MM.1S (cell line): ENCODE measurements around the gene LIMCH1.

ENCODE experiments used
- DNase-seq: peaks from one replicate; pipeline ENCODE4 v3.0.0-alpha.2; 2015
- H2AFZ ChIP-seq: fragments of 300-600 bp; sonication (generic); 2 replicates; pipeline ENCODE4 v1.6.0; 2016; ENCODE audit warnings: antibody characterized with exemption, low read length
- H3F3A ChIP-seq: fragments of 300-600 bp; sonication (generic); 2 replicates; pipeline ENCODE4 v1.6.1; 2016; ENCODE audit warnings: mild to moderate bottlenecking, antibody characterized with exemption, low read length, moderate library complexity, mixed read lengths; ENCODE audit not compliant: insufficient read depth
- H3K27ac ChIP-seq: fragments of 300-600 bp; sonication (generic); 2 replicates; pipeline ENCODE4 v1.5.1; 2016; ENCODE audit warnings: mild to moderate bottlenecking, low read length
- H3K27me3 ChIP-seq: fragments of 300-600 bp; sonication (generic); replicated peaks from 2 replicates; pipeline ENCODE4 v1.6.0; 2016; ENCODE audit warnings: low read length; ENCODE audit not compliant: insufficient read depth
- H3K36me3 ChIP-seq: fragments of 300-600 bp; sonication (generic); replicated peaks from 2 replicates; pipeline ENCODE4 v1.6.1; 2016; ENCODE audit warnings: mild to moderate bottlenecking, low read length, mixed read lengths; ENCODE audit not compliant: insufficient read depth
- H3K4me1 ChIP-seq: fragments of 300-600 bp; sonication (generic); 2 replicates; pipeline ENCODE4 v1.6.1; 2016; ENCODE audit warnings: low read length, mixed read lengths
- H3K4me2 ChIP-seq: fragments of 300-600 bp; sonication (generic); 2 replicates; pipeline ENCODE4 v1.6.0; 2016; ENCODE audit warnings: low read depth, low read length
- H3K4me3 ChIP-seq: fragments of 300-600 bp; sonication (generic); 2 replicates; pipeline ENCODE4 v1.5.1; 2016; ENCODE audit warnings: low read length, mixed read lengths
- H3K79me2 ChIP-seq: fragments of 300-600 bp; sonication (generic); 2 replicates; pipeline ENCODE4 v1.6.1; 2016; ENCODE audit warnings: mixed run types, low read length, mixed read lengths
- H3K9ac ChIP-seq: fragments of 300-600 bp; sonication (generic); 2 replicates; pipeline ENCODE4 v1.6.1; 2016; ENCODE audit warnings: low read length, mixed read lengths
- H3K9me2 ChIP-seq: fragments of 300-600 bp; sonication (generic); replicated peaks from 2 replicates; pipeline ENCODE4 v1.6.1; 2016; ENCODE audit warnings: mild to moderate bottlenecking, low read length, mixed read lengths; ENCODE audit not compliant: insufficient read depth
- H3K9me3 ChIP-seq: fragments of 300-600 bp; sonication (generic); replicated peaks from 2 replicates; pipeline ENCODE4 v1.6.1; 2016; ENCODE audit warnings: mild to moderate bottlenecking, low read length, mixed read lengths; ENCODE audit not compliant: insufficient read depth
- H4K20me1 ChIP-seq: fragments of 300-600 bp; sonication (generic); 2 replicates; pipeline ENCODE4 v1.6.1; 2016; ENCODE audit warnings: mild to moderate bottlenecking, low read length, moderate library complexity, mixed read lengths; ENCODE audit not compliant: insufficient read depth
- CTCF ChIP-seq: fragments of 300-600 bp; sonication (generic); IDR thresholded peaks from 2 replicates; pipeline ENCODE4 v1.5.1; 2016; ENCODE audit warnings: antibody characterized with exemption, low read length, mixed read lengths
- EZH2 ChIP-seq: fragments of 300-600 bp; sonication (generic); optimal IDR thresholded peaks from 2 replicates; pipeline ENCODE3; 2017; ENCODE audit warnings: low read depth, mild to moderate bottlenecking, antibody characterized with exemption, low read length, mixed read lengths
- EZH2phosphoT487 ChIP-seq: fragments of 300-600 bp; sonication (generic); IDR thresholded peaks from 2 replicates; pipeline ENCODE4 v1.6.1; 2018; ENCODE audit warnings: antibody characterized with exemption, low read length

Gene LIMCH1

GRCh38 chr4:41568363-41568762 is 30.4 kb downstream of the LIMCH1 start:
- Histone ChIP-seq H3K9me3 (no peaks in the 10 kb centered on the region), H3K9ac (no peak overlapping the region), H4K20me1 (no peaks in the 10 kb centered on the region), H3K36me3 (no peaks in the 10 kb centered on the region), H3F3A (no peaks in the 10 kb centered on the region), H2AFZ (no peak overlapping the region), H3K27me3 (no peaks in the 10 kb centered on the region), H3K4me2 (no peak overlapping the region), H3K9me2 (no peaks in the 10 kb centered on the region), H3K27ac (no peak overlapping the region), H3K79me2 (no peaks in the 10 kb centered on the region), H3K4me1 (no peaks in the 10 kb centered on the region), H3K4me3 (no peak overlapping the region)
- no peak for DNase-seq
- TF ChIP-seq EZH2phosphoT487 (no peak), CTCF (no peak), EZH2 (no peak)

- H2AFZ ChIP-seq = no peak overlapping the region
- no peaks in the 10 kb centered on the region for H3F3A ChIP-seq
- DNase-seq = no peak
- no peaks in the 10 kb centered on the region for H3K9me2 ChIP-seq
- H4K20me1 ChIP-seq = no peaks in the 10 kb centered on the region
- H3K36me3 ChIP-seq = no peaks in the 10 kb centered on the region
- no peak for TF ChIP-seq EZH2phosphoT487
- no peak for TF ChIP-seq CTCF
- TF ChIP-seq EZH2 = no peak
- H3K4me3 ChIP-seq = no peak overlapping the region
- no peaks in the 10 kb centered on the region for H3K4me1 ChIP-seq
- no peaks in the 10 kb centered on the region for H3K27me3 ChIP-seq
- H3K79me2 ChIP-seq = no peaks in the 10 kb centered on the region
- no peak overlapping the region for H3K9ac ChIP-seq
- H3K4me2 ChIP-seq = no peak overlapping the region
- H3K27ac ChIP-seq = no peak overlapping the region
- H3K9me3 ChIP-seq = no peaks in the 10 kb centered on the region
These were observed 32.0 kb downstream of the LIMCH1 start for GRCh38 chr4:41569961-41570360.

GRCh38 chr4:41571422-41571821 is 33.5 kb downstream of the LIMCH1 start:
- Histone ChIP-seq H3K4me3 (no peak overlapping the region), H3K36me3 (no peaks in the 10 kb centered on the region), H2AFZ (no peak overlapping the region), H3F3A (no peaks in the 10 kb centered on the region), H3K9me2 (no peaks in the 10 kb centered on the region), H4K20me1 (no peaks in the 10 kb centered on the region), H3K4me1 (no peaks in the 10 kb centered on the region), H3K79me2 (no peaks in the 10 kb centered on the region), H3K9ac (no peak overlapping the region), H3K4me2 (no peak overlapping the region), H3K9me3 (no peaks in the 10 kb centered on the region), H3K27me3 (no peaks in the 10 kb centered on the region), H3K27ac (no peak overlapping the region)
- no peak for DNase-seq
- TF ChIP-seq CTCF (no peak), EZH2 (no peak), EZH2phosphoT487 (no peak)

GRCh38 chr4:41572516-41572915 is 34.6 kb downstream of the LIMCH1 start:
- H3K79me2 ChIP-seq = no peaks in the 10 kb centered on the region
- no peak overlapping the region for H3K27ac ChIP-seq
- TF ChIP-seq CTCF (no peak), EZH2phosphoT487 (no peak)
- H3K36me3 ChIP-seq = no peaks in the 10 kb centered on the region
- no peaks in the 10 kb centered on the region for H3F3A ChIP-seq
- no peaks in the 10 kb centered on the region for H4K20me1 ChIP-seq
- H3K9ac ChIP-seq = no peak overlapping the region
- no peaks in the 10 kb centered on the region for H3K9me3 ChIP-seq
- no peaks in the 10 kb centered on the region for H3K4me1 ChIP-seq
- DNase-seq = no peak
- H2AFZ ChIP-seq = no peak overlapping the region
- no peaks in the 10 kb centered on the region for H3K9me2 ChIP-seq
- H3K4me2 ChIP-seq = no peak overlapping the region
- H3K27me3 ChIP-seq = no peaks in the 10 kb centered on the region
- no peak overlapping the region for H3K4me3 ChIP-seq
